Activated naive CD4-positive, alpha-beta T cell treated with anti-CD3 and anti-CD28 coated beads, Interleukin-2, amount 50 U/mL, for 24 hours (primary cell): ENCODE data around the gene CYBRD1.

ENCODE experiments used
- H3K27ac Mint-ChIP-seq: one replicate; pipeline ENCODE4 v1.8.0; 2021; ENCODE audit warnings: mild to moderate bottlenecking, mixed read lengths
- H3K27me3 Mint-ChIP-seq: one replicate; pipeline ENCODE4 v1.8.0; 2021; ENCODE audit warnings: mixed read lengths
- H3K36me3 Mint-ChIP-seq: one replicate; pipeline ENCODE4 v1.8.0; 2021; ENCODE audit warnings: mixed read lengths
- H3K4me1 Mint-ChIP-seq: one replicate; pipeline ENCODE4 v1.8.0; 2021; ENCODE audit warnings: mixed read lengths
- H3K4me3 Mint-ChIP-seq: one replicate; pipeline ENCODE4 v1.8.0; 2021; ENCODE audit warnings: mild to moderate bottlenecking, mixed read lengths
- H3K9me3 Mint-ChIP-seq: one replicate; pipeline ENCODE4 v1.8.0; 2021; ENCODE audit warnings: mixed read lengths

CYBRD1 gene

DNA sequence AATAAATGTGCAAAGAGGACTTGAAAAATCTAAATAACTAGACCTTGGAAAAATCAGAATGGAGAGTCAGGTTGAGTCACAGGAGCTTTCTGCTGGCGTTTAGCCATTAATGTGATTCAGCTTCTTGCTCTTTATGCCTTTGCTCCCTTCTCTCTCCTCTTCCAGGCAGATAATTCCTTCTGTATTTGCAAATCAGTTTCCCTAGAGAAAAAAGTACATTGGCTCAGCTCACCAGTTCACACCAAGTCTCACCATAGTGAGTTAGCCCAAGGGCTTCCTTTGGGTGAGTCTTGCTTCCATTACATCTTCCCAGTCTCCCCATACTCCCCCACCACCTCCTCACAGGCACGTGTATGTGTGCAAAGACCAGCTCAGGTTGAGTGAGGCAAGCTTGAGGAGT is 73.6 kb downstream of the CYBRD1 start:
- H3K4me1 Mint-ChIP-seq = peaks cover 8% of the 10 kb centered on the region
- H3K27me3 Mint-ChIP-seq = peaks cover 5% of the 10 kb centered on the region
- no peaks in the 10 kb centered on the region for H3K36me3 Mint-ChIP-seq
- H3K4me3 Mint-ChIP-seq = no peak overlapping the region
- no peaks in the 10 kb centered on the region for H3K9me3 Mint-ChIP-seq
- no peak overlapping the region for H3K27ac Mint-ChIP-seq

DNA sequence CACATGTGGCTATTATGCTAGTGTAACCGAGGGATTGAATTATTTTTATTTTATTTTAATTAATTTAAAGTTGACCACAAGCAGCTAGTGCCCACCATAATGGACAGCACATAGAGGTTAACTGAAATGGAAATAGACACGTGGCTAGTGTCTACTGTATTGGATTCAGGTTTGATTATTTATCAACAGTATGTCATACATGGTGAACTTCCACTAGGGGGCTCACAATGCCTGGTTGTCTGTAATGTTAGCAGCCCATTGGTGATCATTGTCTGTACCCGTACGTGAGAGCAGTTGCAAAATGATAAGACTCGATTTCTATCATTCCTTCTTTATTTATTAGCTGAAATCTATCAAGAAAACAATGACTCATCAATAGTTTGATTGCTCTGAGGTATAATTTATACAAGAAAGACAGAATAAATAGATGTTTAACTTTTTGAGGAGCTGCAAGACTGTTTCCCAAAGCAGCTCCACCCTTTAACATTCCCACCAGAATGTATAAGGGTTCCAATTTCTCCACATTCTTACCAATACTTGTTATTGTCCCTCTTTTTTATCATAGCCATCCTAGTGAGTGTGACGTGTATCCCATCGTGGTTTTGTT is 76.5 kb downstream of the CYBRD1 start:
- H3K36me3 Mint-ChIP-seq = no peaks in the 10 kb centered on the region
- H3K4me3 Mint-ChIP-seq = no peak overlapping the region
- peaks cover 8% of the 10 kb centered on the region for H3K4me1 Mint-ChIP-seq
- no peak overlapping the region for H3K27ac Mint-ChIP-seq
- no peaks in the 10 kb centered on the region for H3K9me3 Mint-ChIP-seq
- no peaks in the 10 kb centered on the region for H3K27me3 Mint-ChIP-seq

DNA sequence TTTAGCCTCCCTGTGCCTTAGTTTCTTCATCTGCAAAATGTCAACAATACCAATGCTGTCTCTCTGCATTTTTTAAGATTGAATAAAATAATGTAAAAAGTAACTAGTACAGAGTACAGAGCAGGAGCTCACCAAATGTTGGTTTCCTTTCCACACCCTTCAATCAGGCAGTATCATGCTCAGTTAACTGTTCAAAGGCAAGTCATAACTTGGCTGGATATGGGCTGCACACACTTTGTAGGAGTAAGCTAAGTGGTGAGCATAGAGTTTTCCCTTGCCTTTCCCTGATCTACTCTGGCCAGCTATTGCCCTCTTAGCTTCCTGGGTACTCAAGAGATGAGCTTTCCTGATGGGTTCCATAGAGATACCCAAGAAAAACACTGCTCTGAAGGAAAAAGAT is 77.9 kb downstream of the CYBRD1 start:
- Mint-ChIP-seq H3K4me1 (peaks cover 8% of the 10 kb centered on the region), H3K4me3 (no peak overlapping the region), H3K27ac (no peak overlapping the region), H3K9me3 (no peaks in the 10 kb centered on the region), H3K27me3 (no peaks in the 10 kb centered on the region), H3K36me3 (no peaks in the 10 kb centered on the region)

DNA sequence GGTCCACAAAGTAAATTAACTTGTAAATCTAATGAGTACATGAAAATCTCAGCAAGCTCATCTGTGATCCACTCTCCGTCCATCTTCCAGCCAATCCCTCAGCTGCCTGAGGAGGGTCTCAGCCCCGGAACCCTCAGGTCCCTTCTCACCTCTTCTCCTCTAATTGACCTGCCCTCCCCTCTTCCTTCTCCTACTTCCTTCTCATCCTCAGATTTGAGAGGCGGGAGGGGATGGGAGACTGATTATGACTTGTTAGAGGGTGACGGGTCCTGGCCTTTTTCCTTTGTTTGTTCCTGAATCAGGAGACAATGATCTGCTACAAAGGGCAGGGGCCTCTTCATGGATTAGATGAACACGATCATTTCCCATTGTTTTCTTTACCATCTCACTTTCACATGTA is 80.1 kb downstream of the CYBRD1 start:
- Mint-ChIP-seq H3K27ac (no peak overlapping the region), H3K27me3 (no peaks in the 10 kb centered on the region), H3K4me1 (peaks cover 8% of the 10 kb centered on the region), H3K36me3 (no peaks in the 10 kb centered on the region), H3K9me3 (no peaks in the 10 kb centered on the region), H3K4me3 (no peak overlapping the region)
